Mesothelial cell of epicardium (in vitro differentiated cells): ENCODE data around the gene DAAM1. TPM values are rescaled to one million over a fixed set of nuclear protein-coding genes. Genes with fewer than 3 reads are reported as not detected.

Experiments
- DNase-seq, 2 experiments: peaks; one replicate each; pipeline ENCODE4 v3.0.0; 2021; ENCODE audit warnings: low spot score in 2 of 2; ENCODE audit not compliant: unreplicated experiment in 2 of 2
- H3K27ac Mint-ChIP-seq: 2 replicates; pipeline ENCODE4 v1.8.0; 2021; ENCODE audit warnings: mixed read lengths
- H3K27me3 Mint-ChIP-seq: 2 replicates; pipeline ENCODE4 v1.8.0; 2021; ENCODE audit warnings: low read depth, mixed read lengths
- H3K36me3 Mint-ChIP-seq: 2 replicates; pipeline ENCODE4 v1.8.0; 2021; ENCODE audit warnings: mixed read lengths
- H3K4me1 Mint-ChIP-seq: 2 replicates; pipeline ENCODE4 v1.8.0; 2021; ENCODE audit warnings: mixed read lengths
- H3K4me3 Mint-ChIP-seq: 2 replicates; pipeline ENCODE4 v1.8.0; 2021; ENCODE audit warnings: mild to moderate bottlenecking, moderate library complexity, mixed read lengths
- H3K9me3 Mint-ChIP-seq: 2 replicates; pipeline ENCODE4 v1.8.0; 2021; ENCODE audit warnings: mixed read lengths
- total RNA-seq: library from RNA; stranded (reverse); gene quantifications from 3 replicates; pipeline ENCODE4 v1.2.1, GENCODE V29; 2021
- TF ChIP-seq, protein P1 (sequence below): fragments of 200-600 bp; sonication (generic); IDR thresholded peaks from one replicate; pipeline ENCODE4 v1.5.0; 2021; ENCODE audit warnings: antibody characterized with exemption; ENCODE audit not compliant: unreplicated experiment

The DAAM1 gene
- total RNA-seq, 1 donor from 2014 or later = 44.2 TPM

DNA sequence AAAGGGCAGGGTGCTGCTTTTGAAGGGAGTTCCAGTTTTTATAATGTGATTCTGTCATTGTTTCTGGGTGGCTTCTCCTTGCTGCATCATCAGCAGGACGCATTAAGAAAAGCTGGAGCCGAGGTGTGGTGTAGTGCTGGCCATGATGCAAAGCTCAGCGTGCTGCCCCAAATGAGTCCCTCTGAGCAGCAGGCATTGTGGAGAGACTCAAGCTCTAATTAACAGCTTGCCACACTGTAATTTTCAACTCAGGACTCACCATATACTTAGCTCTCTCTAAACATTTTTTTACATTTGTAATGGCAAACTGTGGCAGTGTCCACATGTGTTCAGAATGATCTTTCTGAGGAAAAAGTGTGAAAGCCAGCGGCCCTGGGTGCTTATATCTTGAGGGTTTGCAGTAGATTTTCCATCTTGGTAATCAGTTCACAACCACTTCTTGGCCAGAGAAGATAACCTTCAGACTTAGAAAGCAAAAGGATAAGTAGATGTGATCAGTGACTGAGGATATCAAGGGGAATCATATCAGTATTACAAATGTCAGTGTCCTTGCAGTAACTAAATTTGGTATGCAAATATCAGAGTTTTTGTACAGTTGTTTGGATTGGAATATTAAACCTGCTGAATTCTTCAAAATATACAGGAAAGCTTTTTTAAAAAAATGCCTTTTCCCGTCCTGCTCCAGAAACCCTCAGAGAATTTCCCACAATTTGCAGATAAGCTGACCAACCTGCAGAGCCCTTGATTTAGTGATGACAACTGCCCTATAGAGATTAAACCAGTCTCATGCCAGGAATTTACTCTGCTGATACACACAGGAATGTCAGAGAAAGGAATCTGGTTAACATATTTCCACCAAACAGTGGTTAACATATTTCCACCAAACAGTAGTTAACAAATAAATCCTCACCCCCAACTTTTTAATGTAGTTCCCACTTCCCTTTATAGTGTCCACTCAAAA lies 63.6 kb downstream of the DAAM1 start:
- peaks cover 3% of the 10 kb centered on the region for H3K9me3 Mint-ChIP-seq
- DNase-seq = no peak

DNA sequence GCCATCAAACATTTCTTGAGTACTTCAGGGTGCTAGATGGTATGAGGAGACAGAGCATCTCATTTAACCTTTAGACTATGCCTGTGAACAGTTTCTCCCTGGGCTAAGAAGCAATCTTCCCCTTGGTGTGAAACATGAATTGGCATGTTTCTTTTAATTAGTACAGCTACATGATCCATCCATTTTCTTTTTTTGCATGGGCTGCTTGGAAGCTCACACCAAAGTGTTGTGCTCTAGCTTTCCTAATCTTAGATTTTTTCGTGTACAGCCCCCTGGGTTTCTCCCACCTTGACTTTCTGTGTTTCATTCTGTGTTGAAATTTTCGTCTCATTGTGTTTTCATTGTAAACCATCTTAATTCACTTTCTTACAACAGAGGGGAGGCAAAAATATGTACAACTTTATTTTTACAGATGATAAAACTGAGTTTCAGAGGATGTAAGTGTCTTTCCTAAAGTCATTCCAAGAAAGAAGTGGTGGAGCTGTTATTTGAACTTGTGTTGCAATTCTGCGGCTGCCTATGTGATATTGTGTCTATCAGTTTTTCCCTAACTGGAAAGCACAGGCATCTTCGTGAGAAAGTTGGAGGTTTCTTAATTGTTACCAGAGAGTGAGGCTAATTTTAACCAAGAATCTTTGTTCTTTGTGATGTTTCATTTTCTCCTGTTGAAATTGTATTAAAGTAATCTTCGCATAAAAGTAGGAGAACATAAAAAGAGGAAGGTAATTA lies 64.5 kb downstream of the DAAM1 start:
- TF ChIP-seq, protein P1, sequence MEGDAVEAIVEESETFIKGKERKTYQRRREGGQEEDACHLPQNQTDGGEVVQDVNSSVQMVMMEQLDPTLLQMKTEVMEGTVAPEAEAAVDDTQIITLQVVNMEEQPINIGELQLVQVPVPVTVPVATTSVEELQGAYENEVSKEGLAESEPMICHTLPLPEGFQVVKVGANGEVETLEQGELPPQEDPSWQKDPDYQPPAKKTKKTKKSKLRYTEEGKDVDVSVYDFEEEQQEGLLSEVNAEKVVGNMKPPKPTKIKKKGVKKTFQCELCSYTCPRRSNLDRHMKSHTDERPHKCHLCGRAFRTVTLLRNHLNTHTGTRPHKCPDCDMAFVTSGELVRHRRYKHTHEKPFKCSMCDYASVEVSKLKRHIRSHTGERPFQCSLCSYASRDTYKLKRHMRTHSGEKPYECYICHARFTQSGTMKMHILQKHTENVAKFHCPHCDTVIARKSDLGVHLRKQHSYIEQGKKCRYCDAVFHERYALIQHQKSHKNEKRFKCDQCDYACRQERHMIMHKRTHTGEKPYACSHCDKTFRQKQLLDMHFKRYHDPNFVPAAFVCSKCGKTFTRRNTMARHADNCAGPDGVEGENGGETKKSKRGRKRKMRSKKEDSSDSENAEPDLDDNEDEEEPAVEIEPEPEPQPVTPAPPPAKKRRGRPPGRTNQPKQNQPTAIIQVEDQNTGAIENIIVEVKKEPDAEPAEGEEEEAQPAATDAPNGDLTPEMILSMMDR = no peak
- Mint-ChIP-seq H3K27ac (peak overlapping the region; percentile 75), H3K27me3 (no peaks in the 10 kb centered on the region), H3K4me3 (no peak overlapping the region), H3K4me1 (peaks cover 47% of the 10 kb centered on the region), H3K9me3 (no peaks in the 10 kb centered on the region), H3K36me3 (peaks cover 4% of the 10 kb centered on the region)
- DNase-seq = no peak

More for the DNA sequence above, 63.6 kb downstream of the DAAM1 start:
- Mint-ChIP-seq H3K4me3 (no peak overlapping the region), H3K27ac (peak overlapping the region; percentile 75), H3K27me3 (no peaks in the 10 kb centered on the region), H3K36me3 (no peaks in the 10 kb centered on the region), H3K4me1 (peaks cover 47% of the 10 kb centered on the region)
- TF ChIP-seq, protein P1 = no peak

DNA sequence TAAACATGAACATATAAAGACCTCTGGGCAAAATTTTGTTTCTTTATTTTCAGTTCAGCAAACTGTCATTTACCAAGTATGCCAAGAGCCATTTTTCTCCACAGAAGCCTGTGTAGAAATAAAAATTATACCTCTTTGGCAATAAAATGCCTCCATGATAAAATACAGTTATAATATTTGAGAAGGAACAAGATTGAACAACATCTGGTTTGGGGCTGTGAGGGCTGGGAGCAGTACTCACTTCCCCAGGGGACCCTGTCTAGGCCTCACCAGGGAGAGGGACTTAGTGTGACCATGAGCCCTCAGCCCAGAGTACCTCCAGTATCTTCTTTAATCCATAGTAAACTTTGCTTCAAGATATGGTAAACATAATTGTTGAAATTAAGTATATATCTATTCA lies 65.1 kb downstream of the DAAM1 start:
- Mint-ChIP-seq H3K27ac (peak overlapping the region; percentile 75), H3K36me3 (peaks cover 4% of the 10 kb centered on the region), H3K4me1 (peaks cover 47% of the 10 kb centered on the region), H3K4me3 (no peak overlapping the region), H3K9me3 (no peaks in the 10 kb centered on the region), H3K27me3 (no peaks in the 10 kb centered on the region)
- TF ChIP-seq, protein P1 = no peak
- DNase-seq = no peak

DNA sequence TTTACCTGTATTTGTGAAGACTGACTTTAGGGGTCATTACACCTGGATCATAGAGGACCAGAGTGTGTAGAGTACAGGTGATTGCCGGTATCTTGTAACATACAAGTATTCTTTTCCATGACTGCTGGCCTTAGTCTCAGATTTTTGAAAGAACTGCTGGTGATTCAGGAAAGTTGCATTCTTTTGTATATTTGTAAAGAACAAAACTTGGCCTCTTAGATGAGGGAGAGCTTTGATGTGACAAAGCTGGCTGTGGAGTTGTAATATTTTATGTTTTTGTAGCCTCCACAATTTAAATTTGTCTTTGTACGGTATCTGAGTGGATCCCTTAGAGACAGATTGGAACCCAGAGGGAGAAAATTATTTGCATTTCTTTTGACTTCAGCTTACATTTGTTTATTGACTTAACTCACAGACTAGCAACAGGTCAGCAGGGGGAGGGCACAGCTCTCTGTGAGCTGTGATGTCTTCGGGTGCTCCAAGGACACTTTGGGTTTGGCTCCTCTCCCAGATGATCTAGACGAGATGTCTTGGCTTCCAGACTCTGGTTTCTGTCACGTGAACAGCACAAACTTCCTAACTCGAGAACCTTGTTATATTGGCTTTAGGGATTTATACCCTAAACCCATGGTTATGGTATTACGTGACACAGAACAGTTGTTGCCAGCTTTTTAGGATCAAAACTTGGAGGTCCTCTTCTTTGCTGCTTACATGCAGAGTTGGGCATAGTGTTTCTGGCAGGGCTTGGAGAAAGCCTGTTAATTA lies 65.9 kb downstream of the DAAM1 start:
- no peak for DNase-seq
- TF ChIP-seq, protein P1 = no peak
- peaks cover 47% of the 10 kb centered on the region for H3K4me1 Mint-ChIP-seq
- H3K9me3 Mint-ChIP-seq = no peaks in the 10 kb centered on the region
- peak overlapping the region; percentile 78 for H3K27ac Mint-ChIP-seq
- no peaks in the 10 kb centered on the region for H3K27me3 Mint-ChIP-seq
- H3K36me3 Mint-ChIP-seq = peaks cover 4% of the 10 kb centered on the region
- H3K4me3 Mint-ChIP-seq = no peak overlapping the region

DNA sequence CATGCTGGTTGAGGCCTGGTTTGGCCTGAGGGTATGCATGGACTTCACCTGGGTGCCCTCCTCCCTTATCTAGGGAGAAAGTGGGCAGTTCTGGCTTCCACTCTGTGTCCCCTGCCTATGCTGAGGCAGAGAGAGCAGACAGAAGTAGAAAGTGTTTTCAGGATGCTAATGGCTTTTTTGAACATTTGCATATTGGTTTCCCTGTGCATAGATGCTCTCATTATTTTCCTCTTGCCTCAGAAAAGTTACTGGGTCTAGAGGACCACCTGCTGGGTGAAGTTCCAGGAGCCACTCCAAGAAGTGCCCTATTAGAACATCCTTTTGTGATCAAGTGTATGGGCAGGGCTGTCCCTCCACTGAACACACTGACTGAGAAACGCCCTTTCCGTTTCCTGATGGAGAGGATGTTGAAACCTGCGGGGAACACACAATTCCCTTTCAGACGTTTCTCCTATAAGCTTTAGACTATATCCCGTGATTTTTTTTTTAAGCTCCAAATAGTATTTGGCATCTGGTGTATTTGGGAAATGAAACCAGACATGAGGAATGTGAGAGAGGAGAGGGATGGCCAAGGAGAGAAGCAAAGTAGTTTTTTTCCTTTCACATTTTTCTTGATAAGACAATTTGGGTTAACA lies 66.6 kb downstream of the DAAM1 start:
- Mint-ChIP-seq H3K36me3 (peaks cover 4% of the 10 kb centered on the region), H3K27me3 (no peaks in the 10 kb centered on the region), H3K4me3 (no peak overlapping the region), H3K27ac (peak overlapping the region; percentile 24), H3K4me1 (peaks cover 47% of the 10 kb centered on the region), H3K9me3 (no peaks in the 10 kb centered on the region)
- DNase-seq = no peak
- TF ChIP-seq, protein P1 = no peak
